ENCODE data around the gene C9orf57. TPM values are rescaled to one million over a fixed set of nuclear protein-coding genes. Genes with fewer than 3 reads are reported as not detected.

Gene C9orf57
- total and polyA plus RNA-seq, 10 donors = 0.06 TPM; not detected in 9

DNA sequence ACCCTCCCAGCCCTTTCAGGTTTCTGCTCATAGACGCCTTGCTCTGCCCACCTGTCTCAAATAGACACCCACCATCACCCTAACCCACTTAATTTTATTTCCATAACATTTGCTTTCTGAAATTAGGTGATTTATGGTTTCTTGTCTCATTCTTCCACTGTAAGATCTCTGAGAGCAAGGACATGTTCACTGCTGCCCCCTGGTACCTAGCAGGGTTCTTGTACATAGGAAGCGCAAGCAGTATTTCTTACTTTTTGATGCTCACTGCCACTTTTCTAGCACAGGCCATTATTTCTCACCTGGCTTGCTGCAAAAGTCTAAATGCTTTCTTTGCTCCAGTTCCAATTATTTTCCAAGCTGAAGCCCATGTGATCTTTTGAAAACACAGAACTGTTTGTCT is 16.8 kb downstream of the C9orf57 start:
- Histone ChIP-seq H3K27me3 (replicated peaks in 1 of 7) (no peaks in the 10 kb centered on the region), H3K4me3 (no peak overlapping the region)
- WGBS, 5 donors = 84 to 97% (median 92%) methylated on average over 2 of the region's 2 CpGs

DNA sequence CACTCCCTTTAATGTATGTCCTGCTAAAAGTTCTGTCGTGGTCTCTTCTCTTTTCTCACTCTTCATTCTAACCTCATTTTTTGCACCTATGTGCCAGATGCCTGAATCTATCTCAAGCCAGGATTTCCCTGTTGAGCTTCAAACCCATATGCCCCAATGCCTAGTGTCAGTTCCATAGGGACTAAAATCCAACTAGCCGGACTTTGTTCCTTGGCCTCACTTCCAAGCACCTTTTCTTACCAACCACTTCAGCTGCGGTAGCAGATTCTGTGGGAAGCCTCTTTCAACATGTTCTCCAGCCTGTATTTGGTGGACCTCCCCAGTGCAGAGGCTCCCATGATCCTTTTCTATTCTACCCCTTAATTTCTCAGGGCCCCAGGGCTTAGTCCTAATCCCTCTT is 17.5 kb downstream of the C9orf57 start:
- intact Hi-C loops (cut with DNase I; ENCODE audit: low total_unique reads) = no loop called here
- peak overlapping the region in 1 of 8 donors; percentile 2 for H3K4me3 ChIP-seq
- 75 to 92% (median 78%) methylated on average over 3 of the region's 3 CpGs for WGBS, 5 donors
- TF ChIP-seq POLR2AphosphoS5 (IDR thresholded peaks at IDR 0.05) = no peak
- TF ChIP-seq POLR2A (IDR thresholded peaks at IDR 0.05) = no peak
- no peak for TF ChIP-seq CTCF (IDR thresholded peaks at IDR 0.05 in 8 of 11, conservative IDR thresholded peaks at IDR 0.05 in 3 of 11)
- peaks cover 0 to 6% (median 0%) of the 10 kb centered on the region in 6 donors for H3K4me1 ChIP-seq
- no peaks in the 10 kb centered on the region for H3K9me3 ChIP-seq
- no peaks in the 10 kb centered on the region for H3K27me3 ChIP-seq (replicated peaks in 1 of 7)
- no peaks in the 10 kb centered on the region for H3K36me3 ChIP-seq
- no peak for DNase-seq
- peak overlapping the region in 3 of 8 donors; percentile 66 to 81 (median 75) for H3K27ac ChIP-seq

More for the DNA sequence above, 16.8 kb downstream of the C9orf57 start:
- Histone ChIP-seq H3K4me1 (peaks cover 0 to 6% (median 0%) of the 10 kb centered on the region in 6 donors), H3K27ac (peak overlapping the region in 2 of 8 donors; percentile 75 to 81), H3K36me3 (no peaks in the 10 kb centered on the region), H3K9me3 (no peaks in the 10 kb centered on the region)
- TF ChIP-seq CTCF (IDR thresholded peaks at IDR 0.05 in 8 of 11, conservative IDR thresholded peaks at IDR 0.05 in 3 of 11) = no peak
- no peak for TF ChIP-seq POLR2A (IDR thresholded peaks at IDR 0.05)
- no peak for TF ChIP-seq POLR2AphosphoS5 (IDR thresholded peaks at IDR 0.05)
- no peak for DNase-seq
- intact Hi-C loops (cut with DNase I; ENCODE audit: low total_unique reads) = no loop called here

DNA sequence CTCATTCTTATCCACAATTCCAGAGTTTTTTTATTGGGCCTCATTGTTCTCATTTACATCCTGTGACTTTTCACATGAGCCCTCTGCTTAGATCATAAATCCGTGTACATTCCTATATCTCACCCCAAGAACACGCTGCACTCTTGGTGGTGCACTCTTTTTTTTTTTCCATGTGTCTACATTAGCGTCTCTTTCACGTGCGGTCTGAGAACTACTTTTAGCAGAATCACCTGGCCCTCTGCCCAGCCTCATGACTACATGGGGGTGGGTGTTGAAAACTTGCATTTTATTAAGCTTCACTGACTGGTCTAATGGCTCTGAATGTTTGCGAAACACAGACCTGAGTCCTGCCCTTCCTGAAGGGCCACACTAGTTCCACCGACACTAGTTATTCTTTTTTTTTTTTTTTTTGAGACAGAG is 18.6 kb downstream of the C9orf57 start:
- TF ChIP-seq CTCF (IDR thresholded peaks at IDR 0.05 in 8 of 11, conservative IDR thresholded peaks at IDR 0.05 in 3 of 11) (no peak), POLR2AphosphoS5 (IDR thresholded peaks at IDR 0.05) (no peak), POLR2A (IDR thresholded peaks at IDR 0.05) (no peak)
- intact Hi-C loops (cut with DNase I; ENCODE audit: low total_unique reads) = no loop called here
- 14 to 30% (median 17%) methylated on average over 7 of the region's 7 CpGs for whole genome bisulfite sequencing, 5 donors

DNA sequence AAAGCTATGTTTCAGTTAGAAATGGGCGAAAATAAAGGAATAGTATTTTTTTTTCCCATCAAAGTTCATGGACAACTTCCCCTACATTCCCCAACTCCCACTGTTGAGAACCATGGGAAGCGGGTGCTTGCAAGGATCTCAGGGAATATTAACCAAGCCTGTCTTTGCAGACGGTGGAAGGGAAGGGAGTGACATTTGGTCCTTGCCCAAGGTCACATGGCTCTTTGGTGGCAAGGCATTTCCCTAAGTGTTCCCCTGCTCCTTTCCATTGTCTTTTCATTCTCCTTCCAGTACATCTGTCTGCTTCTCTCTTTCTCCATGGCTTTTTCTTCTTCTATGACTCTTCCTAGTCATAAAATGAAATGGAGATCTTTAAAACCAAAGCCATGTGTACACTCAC is 19.0 kb downstream of the C9orf57 start:
- no peaks in the 10 kb centered on the region for H3K27me3 ChIP-seq (replicated peaks in 1 of 7)
- intact Hi-C loops (cut with DNase I; ENCODE audit: low total_unique reads) = no loop called here
- no peak overlapping the region for H3K4me3 ChIP-seq
- DNase-seq = no peak
- TF ChIP-seq POLR2A (IDR thresholded peaks at IDR 0.05) (no peak), POLR2AphosphoS5 (IDR thresholded peaks at IDR 0.05) (no peak), CTCF (IDR thresholded peaks at IDR 0.05 in 8 of 11, conservative IDR thresholded peaks at IDR 0.05 in 3 of 11) (no peak)
- H3K4me1 ChIP-seq = peaks cover 0 to 6% (median 0%) of the 10 kb centered on the region in 6 donors
- WGBS, 5 donors = 65 to 83% (median 78%) methylated on average over 3 of the region's 3 CpGs
- H3K9me3 ChIP-seq = no peaks in the 10 kb centered on the region
- peak overlapping the region in 3 of 8 donors; percentile 40 to 81 (median 75) for H3K27ac ChIP-seq
- no peaks in the 10 kb centered on the region for H3K36me3 ChIP-seq

More for the DNA sequence above, 18.6 kb downstream of the C9orf57 start:
- no peak for DNase-seq
- H3K4me1 ChIP-seq = peaks cover 0 to 6% (median 0%) of the 10 kb centered on the region in 6 donors
- no peaks in the 10 kb centered on the region for H3K36me3 ChIP-seq
- H3K4me3 ChIP-seq = no peak overlapping the region
- H3K27me3 ChIP-seq (replicated peaks in 1 of 7) = no peaks in the 10 kb centered on the region
- H3K9me3 ChIP-seq = no peaks in the 10 kb centered on the region
- H3K27ac ChIP-seq = peak overlapping the region in 4 of 8 donors; percentile 66 to 81 (median 72)

Measured in spleen (tissue), 11 donors.